Measurements from ENCODE around the gene PSMD2.

Gene PSMD2

GRCh38 chr3:184355261-184356040, 56.4 kb downstream of the PSMD2 start:
- DNase-seq (ENCODE audit: low read depth in 2 of 2) = no peak

- DNase-seq (ENCODE audit: low read depth in 2 of 2) = no peak
Observed at GRCh38 chr3:184357248-184358123, 58.4 kb downstream of the PSMD2 start.

- no peak for DNase-seq (ENCODE audit: low read depth in 2 of 2)
Observed at GRCh38 chr3:184358124-184358767, 59.2 kb downstream of the PSMD2 start.

Measured in stimulated activated CD8-positive, alpha-beta memory T cell treated with anti-CD3 and anti-CD28 coated beads, Interleukin-7, amount 100 ng/mL, for 1 hour (primary cell).